HG02571 (cell line): Measurements from ENCODE around the gene ZNF669.
"Not testable (repeated sequence)": the region's sequence is repeated elsewhere in the genome, so short reads cannot be mapped to it uniquely, and the experiment has no call there.

Experiments used
- ATAC-seq: cut with Tn5 transposase; IDR thresholded peaks from one replicate; pipeline ENCODE4 v1.9.1; 2021; ENCODE audit warnings: mild to moderate bottlenecking, moderate library complexity; ENCODE audit not compliant: unreplicated experiment

Gene ZNF669

DNA sequence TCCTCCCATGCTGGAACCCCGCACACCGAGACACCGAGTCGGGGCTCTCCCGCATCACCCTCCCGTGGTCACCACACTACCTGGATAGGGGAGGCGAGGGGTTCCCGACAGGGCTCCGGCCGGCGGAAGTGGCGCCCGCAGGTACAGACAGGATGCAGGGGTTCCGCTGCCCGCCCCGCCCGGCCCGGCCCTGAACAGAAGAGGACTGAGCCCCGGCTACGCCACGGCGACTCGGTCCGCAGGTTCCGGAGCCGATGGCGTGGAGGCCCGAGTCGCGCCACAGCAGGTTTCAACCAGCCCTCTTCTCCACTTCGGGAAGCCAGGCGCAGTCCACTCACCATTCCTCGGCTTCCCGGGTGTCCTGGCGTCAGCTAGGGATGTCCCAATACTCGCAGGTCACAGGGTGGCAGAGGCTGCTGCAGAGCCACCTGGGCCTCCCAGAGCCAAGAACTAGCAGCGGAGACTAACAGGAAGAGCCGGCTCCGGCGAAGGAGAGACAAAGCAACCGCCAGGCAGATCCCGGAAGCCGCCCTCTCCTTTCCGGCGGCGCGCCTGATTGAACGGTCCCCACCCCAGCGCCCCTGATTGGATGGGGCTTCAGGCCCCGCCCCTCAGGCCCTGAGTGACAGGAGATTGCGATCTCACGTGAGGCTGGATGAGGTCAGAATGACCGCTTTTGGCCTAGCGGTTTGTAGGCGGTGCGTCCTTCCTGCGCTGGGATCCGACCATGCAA is at the start of gene ZNF669:
Gene ZNF669 (minus strand): TSS at position 498 of the 733 bp plus-strand sequence. CDS start 157 bp downstream, at position 341.
- peak; percentile 100 for ATAC-seq

DNA sequence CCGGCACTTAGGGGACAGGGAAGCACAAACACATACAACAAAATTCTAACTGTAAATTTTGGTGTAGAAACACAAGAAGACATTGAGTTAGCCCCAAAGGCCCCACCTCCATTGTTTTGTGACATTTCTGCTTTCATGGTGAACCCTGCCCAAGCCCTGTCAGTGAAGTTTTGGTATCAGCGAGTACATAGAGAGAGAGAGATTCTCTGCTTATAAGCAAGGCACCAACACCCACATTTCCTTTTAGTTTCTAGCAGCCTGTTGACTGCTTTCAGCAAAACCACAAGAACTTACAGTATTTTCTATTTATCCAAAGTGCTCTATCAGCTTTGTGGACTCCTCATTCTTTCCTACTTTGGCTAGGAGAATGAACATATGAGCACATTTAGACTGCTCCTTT is 43.6 kb upstream of the ZNF669 start:
- ATAC-seq, result no peak

DNA sequence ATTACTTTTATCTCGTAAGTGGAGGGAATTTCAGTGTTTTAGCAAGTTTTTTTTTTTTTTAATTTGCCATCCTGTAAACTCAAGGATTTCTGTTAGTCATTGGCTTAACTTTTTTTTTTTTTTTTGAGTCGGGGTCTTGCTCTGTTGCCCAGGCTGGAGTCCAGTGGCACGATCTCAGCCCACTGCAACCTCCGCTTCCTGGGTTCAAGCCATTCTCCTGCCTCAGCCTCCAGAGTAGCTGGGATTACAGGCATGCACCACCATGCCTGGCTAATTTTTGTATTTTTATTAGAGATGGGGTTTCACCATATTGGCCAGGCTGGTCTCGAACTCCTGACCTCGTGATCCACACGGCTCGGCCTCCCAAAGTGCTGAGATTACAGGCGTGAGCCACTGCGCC is 43.0 kb upstream of the ZNF669 start:
- not testable (repeated sequence) for ATAC-seq

DNA sequence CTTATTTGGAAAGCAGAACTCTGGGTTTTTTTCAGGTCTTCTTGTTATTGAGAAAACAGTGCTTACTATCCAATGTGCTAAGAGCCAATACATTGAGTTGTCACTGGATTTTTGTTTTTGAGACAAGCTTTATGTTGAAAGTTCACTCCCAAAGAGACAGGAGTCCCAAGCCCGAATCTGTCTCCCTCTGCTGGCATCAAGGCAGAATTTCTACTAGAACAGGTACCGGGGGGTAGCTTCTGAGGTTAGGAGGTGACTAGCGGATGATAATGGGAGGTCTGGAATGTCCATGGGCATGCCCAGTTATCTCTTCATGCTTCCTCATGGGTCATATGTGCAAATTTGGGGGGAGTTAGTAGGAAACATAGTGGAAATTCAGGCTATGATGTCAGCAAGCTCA is 42.5 kb upstream of the ZNF669 start:
- ATAC-seq, result no peak

DNA sequence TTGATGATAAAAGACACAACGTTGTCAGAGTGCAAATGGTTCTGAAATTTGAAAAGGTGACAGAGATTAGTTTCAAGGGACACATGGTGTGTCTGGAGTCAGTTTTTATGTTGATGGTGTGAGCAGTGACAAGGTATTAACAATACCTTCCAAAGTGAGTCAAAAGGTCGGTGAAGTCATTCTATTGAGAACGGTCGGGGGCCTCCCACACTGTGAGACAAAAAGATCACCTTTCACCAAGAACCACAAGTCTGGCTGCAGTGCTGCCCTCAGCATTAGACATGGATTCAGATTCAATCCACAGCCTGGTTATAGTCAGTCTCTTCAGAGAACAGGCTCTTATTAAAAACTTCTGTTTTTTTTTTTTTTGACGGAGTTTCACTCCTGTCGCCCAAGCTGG is 41.1 kb upstream of the ZNF669 start:
- ATAC-seq, result no peak

DNA sequence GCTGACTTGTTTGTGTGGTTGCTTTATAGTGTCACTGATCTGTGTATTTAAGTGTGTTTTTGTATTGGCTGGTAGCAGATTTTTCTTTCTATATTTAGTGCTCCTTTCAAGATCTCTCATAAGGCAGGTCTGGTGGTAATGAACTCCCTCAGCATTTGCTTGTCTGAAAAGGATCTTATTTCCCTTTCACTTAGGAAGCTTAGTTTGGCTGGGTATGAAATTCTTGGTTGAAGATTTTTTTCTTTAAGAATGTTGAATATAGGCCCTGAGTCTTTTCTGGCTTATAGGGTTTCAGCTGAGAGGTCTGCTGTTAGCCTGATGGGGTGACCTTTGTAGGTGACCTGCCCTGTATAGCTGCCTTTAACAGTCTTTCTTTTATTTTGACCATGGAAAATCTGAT is 35.4 kb upstream of the ZNF669 start:
- ATAC-seq, result not testable (repeated sequence)

DNA sequence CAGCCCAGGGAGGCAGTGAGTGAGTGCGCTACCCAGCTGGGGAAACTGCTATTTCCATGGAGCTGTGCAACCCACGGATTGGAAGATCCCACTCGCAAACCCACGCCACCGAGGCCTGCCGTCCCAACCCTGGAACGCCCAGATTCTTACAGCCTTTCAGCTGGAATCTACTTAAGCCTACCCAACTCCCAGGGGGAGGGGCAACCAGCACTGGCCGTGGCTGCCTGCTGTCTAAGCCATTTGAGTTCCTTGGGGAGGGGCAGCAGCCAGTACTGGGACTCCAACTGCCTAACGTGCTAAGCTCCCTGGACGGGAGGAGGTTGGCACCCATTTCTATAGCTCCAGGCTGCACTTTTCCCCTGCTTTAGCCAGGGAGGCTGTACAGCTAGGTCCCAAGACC is 27.1 kb upstream of the ZNF669 start:
- ATAC-seq, result no peak

DNA sequence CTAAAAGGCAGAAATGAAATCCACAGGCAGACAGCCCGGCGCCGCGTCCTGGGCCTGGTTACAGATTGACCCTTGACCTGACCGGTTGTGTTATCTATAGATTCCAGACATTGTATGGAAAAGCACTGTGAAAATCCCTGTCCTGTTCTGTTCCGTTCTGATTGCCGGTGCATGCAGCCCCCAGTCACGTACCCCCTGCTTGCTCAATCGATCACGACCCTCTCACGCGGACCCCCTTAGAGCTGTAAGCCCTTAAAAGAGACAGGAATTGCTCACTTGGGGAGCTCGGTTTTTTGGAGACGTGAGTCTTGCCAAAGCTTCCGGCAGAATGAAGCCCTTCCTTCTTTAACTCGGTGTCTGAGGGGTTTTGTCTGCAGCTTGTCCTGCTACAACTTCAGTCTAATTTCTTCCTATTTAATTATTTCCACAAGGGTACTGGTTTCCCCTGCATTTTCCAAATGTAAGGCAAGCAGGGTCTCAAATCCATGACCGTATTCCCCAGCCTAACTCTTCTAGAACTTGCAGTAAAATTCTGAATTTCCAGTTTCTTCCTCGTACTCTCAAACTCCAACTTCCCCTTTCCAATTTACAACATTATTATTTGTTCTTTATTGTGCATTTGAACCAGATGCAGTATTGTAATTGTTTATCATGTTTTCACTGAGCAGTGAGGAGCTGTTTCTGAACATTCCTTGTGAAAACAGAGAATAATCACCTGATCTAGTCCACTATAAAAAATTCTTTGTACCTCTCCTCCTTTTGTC is 23.5 kb upstream of the ZNF669 start:
- not testable (repeated sequence) for ATAC-seq

DNA sequence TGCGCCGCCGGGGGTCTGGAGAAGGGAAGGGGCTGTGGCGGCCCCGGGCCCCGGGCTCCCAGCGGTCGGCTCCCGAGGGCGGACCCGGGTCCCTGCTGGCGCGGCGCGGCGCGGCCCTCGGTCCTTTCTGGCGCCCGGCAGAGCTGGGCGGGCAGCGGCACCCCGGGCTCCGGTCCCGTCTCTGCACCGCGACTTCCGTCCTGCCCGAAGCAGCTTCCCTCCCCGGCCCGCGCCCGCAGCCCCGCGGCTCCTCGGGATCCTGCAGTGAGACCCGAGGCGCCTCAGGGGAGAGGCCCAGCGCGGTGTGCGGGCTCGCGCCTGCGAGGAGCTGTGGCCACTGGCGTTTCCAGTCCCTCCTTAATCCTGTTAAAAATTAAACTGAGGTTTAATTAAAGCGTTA is 22.4 kb upstream of the ZNF669 start:
- peak; percentile 59 for ATAC-seq

DNA sequence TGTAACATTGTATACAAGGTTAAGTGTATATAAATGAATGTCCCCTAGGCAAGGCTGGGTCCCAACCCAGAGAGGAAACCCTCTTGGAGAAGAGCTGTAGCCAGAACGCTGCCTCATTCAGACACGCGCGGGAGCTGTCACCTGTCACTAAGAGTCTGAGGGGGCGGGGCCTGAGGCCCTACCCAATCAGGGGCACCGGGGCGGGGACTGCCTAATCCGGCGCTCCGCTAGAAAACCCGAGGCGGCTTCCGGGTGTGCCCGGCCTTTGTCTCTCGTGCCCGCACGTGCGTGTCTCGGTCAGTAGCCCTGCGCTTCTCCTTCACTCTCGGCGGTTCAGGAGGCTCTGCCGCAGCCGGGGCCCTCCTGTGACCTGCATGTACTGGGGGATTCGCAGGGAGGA is 22.0 kb upstream of the ZNF669 start:
- ATAC-seq, result peak; percentile 99

DNA sequence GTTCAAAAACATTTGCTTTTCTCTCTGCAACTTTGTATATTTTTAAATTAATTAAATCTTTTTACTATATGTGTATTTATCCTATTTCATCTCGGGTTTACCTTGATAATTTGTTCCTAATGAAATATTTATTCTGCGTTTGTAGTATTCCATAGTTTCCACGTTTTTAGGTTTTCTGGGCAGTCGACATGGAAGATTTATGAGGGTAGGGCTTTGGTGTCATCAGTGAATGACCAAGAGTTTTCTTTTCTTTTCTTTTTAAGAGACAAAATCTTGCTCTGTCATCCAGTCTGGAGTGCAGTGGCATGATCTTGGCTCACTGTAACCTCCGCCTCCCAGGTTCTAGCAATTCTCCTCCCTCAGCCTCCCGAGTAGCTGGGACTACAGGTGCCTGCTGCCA is 17.2 kb upstream of the ZNF669 start:
- no peak for ATAC-seq

DNA sequence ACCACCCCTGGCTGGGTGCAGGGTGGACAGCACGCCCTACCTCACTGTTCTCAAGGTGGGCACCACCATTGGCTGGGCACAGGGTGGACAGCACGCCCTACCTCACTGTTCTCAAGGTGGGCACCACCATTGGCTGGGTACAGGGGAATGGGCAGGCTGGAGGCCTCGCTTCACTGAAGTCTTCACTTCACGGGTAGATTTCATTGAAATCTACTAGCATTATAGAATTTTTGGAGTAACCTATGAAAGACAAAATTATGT is 16.2 kb upstream of the ZNF669 start:
- ATAC-seq, result not testable (repeated sequence)

DNA sequence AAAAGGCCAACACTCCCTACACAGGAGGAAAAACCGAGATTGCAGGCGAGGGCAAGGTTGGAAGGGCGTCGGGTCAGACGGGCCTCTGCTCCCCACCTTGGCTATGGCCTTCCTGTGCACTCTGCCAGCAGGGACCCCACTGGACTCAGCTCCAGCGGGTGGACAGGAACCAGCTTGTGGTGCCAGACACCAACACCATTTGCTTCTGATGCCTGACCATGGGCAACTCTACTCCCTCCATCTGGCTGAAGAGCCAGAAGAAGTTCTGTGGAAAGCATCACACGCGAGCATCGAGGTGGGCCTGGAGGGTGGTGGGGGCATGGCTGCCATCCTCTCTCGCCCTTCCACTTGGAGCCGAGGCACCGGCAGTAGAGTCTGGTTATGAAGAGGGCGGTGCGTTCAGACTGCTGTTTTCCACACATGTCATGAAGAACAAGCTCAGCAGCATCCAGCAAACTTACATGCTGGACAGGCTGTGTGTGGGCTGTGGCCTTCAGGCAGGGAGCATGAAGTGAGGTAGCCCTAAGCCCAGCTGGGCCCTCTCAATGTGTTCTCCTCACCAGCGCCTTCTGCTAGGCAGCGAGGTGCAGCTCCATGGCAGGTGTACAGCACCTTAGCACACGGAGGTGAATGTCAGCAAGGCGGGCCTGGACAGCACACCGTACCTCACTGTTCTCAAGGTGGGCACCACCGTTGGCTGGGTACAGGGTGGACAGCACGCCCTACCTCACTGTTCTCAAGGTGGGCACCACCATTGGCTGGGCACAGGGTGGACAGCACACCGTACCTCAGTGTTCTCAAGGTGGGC is 15.6 kb upstream of the ZNF669 start:
- no peak for ATAC-seq

DNA sequence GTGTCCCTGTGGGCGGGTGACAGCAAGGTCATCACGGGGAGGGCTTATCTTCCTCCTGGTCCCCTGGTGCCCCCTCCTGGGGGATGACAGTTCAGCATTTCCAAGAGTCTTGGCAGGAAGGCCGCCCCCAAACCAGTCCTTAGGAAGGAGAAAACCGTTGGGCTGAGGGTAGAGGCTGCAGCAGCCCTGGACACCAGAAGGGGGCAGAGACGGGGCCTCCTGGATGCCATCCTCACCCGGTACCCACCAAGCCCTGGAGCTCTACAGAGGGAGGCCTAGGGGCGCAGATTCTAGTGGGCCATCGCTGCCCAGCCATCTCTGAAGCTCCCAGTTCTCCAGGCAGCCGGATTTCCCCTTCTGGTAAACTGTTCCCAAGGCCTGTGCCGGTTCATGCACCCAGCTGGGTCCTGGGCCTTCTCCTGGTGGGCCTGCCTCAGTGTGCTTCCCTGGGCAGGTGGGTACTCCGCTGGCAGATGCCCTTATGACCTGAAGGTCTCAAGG is 14.8 kb upstream of the ZNF669 start:
- no peak for ATAC-seq

DNA sequence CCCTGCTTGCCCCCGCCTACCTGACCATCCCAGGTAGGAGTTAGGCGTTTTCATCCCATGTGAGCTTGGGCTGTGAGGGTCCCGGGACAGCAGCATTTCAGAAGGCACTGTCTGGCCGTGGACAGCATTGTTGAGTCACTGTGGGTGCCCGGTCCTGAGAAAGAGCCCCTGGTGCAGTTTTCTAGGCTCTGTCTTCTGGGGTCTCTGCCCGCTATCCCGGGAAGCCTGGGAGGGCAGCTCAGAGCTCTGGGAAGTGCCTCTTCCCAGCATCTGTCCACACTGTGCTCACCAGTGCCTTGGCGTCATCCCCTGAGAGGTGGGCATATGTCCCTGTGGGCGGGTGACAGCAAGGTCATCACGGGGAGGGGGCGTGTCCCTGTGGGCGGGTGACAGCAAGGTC is 11.4 kb upstream of the ZNF669 start:
- ATAC-seq, result no peak

DNA sequence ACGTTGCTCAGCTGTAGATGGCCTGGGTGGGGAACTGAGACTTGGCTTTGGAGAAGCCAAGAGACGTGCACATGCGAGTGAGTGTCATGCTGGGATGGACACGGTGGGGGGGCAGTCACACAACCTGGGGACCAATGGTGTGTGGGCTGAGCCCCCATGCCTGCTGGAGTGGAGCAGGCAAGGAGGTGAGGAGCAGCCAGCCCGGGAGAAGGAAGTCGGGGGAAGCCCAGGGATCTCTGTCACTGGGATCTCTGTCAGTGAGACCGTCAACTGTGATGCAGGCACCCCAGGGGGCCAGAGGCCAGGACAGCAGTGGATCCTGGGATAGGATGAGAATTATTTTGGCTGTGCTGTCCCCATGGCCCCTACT is 11.0 kb upstream of the ZNF669 start:
- no peak for ATAC-seq

DNA sequence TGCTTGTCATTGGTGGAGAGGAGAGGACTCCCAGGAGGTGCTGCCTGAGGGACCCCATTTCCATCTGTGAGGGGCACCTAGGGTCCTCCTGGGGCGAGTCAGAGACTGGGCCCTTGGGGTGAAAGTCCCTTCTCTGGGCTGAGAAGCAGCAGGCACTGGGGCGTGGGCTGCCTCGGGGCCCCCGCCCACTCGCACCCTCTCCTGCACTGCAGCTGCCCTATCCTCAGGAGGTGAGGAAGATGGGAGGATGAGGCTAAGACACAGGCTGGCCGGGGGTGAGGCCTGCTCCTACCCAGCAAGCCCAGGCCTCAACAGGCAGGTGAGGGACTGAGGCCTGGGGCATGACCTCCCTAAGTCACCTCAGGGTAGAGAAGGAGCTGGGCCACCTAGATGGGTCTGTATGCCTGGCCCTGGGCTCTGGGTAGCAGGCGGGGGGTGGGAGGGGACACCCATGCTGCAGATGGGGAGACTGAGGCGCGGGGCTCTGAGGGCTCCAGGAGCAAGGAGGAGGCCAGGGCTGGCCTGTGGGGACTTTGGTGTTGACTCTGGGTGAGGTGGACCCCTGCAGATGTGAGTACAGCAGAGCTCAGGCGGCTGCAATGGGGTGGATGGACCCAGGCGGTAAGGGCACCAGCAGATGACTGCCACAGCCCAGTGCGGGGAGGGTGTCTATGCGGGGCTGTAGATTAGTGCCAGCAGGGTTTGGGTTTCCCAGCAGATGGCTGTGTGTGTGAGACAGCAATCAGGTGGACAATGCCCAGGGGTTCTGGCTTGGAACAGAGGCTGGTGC is 10.4 kb upstream of the ZNF669 start:
- ATAC-seq, result no peak

DNA sequence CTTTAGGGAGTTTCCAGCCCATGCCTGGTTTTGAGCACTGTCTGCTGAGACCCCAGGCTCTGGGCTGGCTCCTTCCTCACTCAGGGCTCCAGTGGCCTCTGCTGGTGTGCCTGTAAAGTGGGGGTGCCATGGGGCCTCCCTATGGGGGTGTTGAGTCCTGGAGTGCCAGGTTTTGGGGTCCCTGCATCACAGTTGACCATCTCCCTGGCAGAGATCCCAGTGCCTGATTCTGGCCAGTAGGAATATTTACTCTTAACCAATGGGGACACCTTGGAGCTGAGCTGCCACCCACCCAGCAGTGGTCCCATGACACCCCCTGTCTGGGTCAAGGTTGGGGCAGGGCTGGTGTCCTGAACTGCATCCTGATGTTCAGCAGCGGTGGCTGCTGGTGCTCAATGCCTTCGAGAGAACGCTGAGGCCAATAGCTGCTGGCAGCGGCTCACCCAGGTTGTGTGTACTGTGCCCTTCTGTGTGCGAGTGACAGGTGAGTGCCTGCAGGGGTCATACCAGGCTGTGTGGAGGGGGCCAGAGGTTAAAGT is 9.6 kb upstream of the ZNF669 start:
- no peak for ATAC-seq

DNA sequence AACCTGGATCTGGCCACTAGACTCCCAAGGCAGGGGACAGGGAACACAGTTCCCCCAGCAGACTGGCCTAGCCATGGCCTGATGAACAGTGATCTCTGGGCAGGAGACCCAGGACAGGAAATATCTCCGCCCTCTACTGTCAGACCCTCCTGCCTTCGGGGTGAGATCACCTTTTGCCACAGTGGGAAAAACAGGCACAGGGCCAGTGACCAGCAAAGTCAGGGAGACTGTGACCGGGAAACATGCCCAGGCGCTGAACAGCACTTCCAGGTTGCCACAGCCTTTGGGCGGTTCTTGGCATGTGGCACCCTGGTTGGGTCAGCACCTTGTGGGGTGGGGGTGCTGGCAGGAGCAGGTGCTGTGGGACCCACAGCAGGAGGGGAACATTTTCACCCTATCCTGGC is 8.9 kb upstream of the ZNF669 start:
- no peak for ATAC-seq

DNA sequence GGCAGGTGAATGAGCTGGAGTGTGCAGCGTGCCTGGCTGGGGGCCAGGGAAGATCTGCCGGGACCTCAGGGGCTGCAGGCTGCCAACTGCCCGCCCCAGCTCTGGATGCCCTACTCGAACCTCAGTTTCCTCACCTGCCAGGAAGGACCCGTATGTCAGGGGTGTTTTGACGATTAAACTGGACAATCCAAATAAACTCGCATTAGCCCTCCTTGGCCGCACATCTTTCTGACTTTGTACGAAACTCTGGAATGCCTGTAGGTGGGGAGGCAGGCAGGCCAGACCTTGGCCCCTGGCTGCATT is 8.3 kb upstream of the ZNF669 start:
- ATAC-seq, result no peak
